ENCODE results near the gene CHIC2.

DNA sequence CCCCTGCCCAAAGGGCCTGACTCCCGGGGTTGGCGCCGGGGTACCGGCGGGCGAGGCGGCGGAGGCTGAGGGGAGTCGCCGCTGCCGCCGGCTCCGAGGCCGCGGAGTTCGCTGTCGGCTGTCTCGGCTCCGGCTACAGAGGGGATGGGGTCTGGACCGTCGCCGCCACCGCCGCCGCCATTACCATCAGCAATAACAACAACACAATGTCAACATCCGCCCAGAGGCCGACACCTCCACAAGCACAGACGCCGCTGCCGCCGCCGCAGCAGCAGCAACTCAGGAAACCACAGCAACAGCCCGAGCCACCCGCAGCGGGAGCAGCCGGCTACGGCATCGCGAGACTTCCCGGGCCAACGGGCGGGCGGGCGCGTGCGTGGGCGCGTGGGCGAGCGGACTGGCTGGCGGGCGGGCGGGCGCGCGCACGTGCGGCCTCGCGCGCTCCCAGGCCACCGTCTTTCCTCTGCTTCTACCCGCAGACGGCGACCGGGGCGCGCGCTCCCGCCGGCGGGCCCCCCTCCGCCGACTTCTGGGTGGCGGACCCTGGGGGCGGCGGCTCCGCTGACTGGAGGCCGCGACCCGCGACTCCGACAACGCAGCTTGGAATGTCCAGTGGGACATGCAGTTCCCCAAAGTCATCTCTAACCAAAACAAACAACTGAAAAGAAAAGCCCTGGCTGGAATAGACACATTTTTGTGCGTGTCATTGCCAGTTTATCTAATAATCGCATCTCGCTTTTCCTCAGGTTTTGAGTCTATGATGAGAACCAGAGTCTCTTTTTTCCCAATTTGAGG is at the start of gene CHIC2:
- TF ChIP-seq, protein P1, sequence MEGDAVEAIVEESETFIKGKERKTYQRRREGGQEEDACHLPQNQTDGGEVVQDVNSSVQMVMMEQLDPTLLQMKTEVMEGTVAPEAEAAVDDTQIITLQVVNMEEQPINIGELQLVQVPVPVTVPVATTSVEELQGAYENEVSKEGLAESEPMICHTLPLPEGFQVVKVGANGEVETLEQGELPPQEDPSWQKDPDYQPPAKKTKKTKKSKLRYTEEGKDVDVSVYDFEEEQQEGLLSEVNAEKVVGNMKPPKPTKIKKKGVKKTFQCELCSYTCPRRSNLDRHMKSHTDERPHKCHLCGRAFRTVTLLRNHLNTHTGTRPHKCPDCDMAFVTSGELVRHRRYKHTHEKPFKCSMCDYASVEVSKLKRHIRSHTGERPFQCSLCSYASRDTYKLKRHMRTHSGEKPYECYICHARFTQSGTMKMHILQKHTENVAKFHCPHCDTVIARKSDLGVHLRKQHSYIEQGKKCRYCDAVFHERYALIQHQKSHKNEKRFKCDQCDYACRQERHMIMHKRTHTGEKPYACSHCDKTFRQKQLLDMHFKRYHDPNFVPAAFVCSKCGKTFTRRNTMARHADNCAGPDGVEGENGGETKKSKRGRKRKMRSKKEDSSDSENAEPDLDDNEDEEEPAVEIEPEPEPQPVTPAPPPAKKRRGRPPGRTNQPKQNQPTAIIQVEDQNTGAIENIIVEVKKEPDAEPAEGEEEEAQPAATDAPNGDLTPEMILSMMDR (IDR thresholded peaks at IDR 0.05), result peak in 2 of 3 experiments; percentile 10 to 12
- peak; percentile 73 for TF ChIP-seq POLR2A (IDR thresholded peaks at IDR 0.05)
